ENCODE results near the gene NTN5.
"Not testable (repeated sequence)": the region's sequence is repeated elsewhere in the genome, so short reads cannot be mapped to it uniquely, and the experiment has no call there.

Gene NTN5

GRCh38 chr19:48672994-48673393 is at the start of gene NTN5:
NTN5 (minus strand) TSS chr19:48673017; CDS start chr19:48670986, 2,031 bp downstream.
- DNase-seq (ENCODE audit: insufficient read length, low spot score) (no peak), FAIRE-seq (no peak)

- FAIRE-seq, result no peak
Observed at GRCh38 chr19:48722196-48722708, 49.4 kb upstream of the NTN5 start.

GRCh38 chr19:48720613-48721296 is 47.9 kb upstream of the NTN5 start:
- FAIRE-seq (peak; percentile 95), DNase-seq (ENCODE audit: insufficient read length, low spot score) (peak; percentile 98)

More at GRCh38 chr19:48722196-48722708, 49.4 kb upstream of the NTN5 start:
- no peak for DNase-seq (ENCODE audit: insufficient read length, low spot score)

GRCh38 chr19:48720251-48720612 is 47.4 kb upstream of the NTN5 start:
- no peak for DNase-seq (ENCODE audit: insufficient read length, low spot score)
- FAIRE-seq, result no peak

GRCh38 chr19:48719263-48720171 is 46.7 kb upstream of the NTN5 start, which contains the start of gene MAMSTR:
MAMSTR (minus strand) TSS chr19:48719725; CDS start chr19:48719031, 694 bp downstream.
- no peak for DNase-seq (ENCODE audit: insufficient read length, low spot score)
- FAIRE-seq, result no peak

GRCh38 chr19:48718711-48719231 is 46.0 kb upstream of the NTN5 start:
- DNase-seq (ENCODE audit: insufficient read length, low spot score), result no peak
- FAIRE-seq, result no peak

- not testable (repeated sequence) for DNase-seq (ENCODE audit: insufficient read length, low spot score); FAIRE-seq
Observed at GRCh38 chr19:48718106-48718505, 45.3 kb upstream of the NTN5 start.

- DNase-seq (ENCODE audit: insufficient read length, low spot score) (peak; percentile 61), FAIRE-seq (peak; percentile 69)
Observed at GRCh38 chr19:48716562-48717291, 43.9 kb upstream of the NTN5 start.

- DNase-seq (ENCODE audit: insufficient read length, low spot score) (no peak), FAIRE-seq (no peak)
Observed at GRCh38 chr19:48715681-48716171, 42.9 kb upstream of the NTN5 start.

- DNase-seq (ENCODE audit: insufficient read length, low spot score), result no peak
- no peak for FAIRE-seq
Observed at GRCh38 chr19:48714759-48715675, 42.2 kb upstream of the NTN5 start.

GRCh38 chr19:48713864-48714755 is 41.3 kb upstream of the NTN5 start:
- FAIRE-seq, result peak; percentile 98
- DNase-seq (ENCODE audit: insufficient read length, low spot score), result peak; percentile 99

- FAIRE-seq (no peak), DNase-seq (ENCODE audit: insufficient read length, low spot score) (peak; percentile 37)
Observed at GRCh38 chr19:48713041-48713863, 40.4 kb upstream of the NTN5 start.

GRCh38 chr19:48711106-48711662 is 38.4 kb upstream of the NTN5 start:
- no peak for DNase-seq (ENCODE audit: insufficient read length, low spot score)
- peak; percentile 9 for FAIRE-seq

GRCh38 chr19:48708471-48708870 is 35.7 kb upstream of the NTN5 start:
- no peak for DNase-seq (ENCODE audit: insufficient read length, low spot score)
- no peak for FAIRE-seq

- DNase-seq (ENCODE audit: insufficient read length, low spot score) (no peak), FAIRE-seq (no peak)
Observed at GRCh38 chr19:48705431-48705830, 32.6 kb upstream of the NTN5 start.

GRCh38 chr19:48703316-48703715 is 30.5 kb upstream of the NTN5 start:
- DNase-seq (ENCODE audit: insufficient read length, low spot score), result no peak
- no peak for FAIRE-seq

GRCh38 chr19:48702701-48703100 is 29.9 kb upstream of the NTN5 start:
- DNase-seq (ENCODE audit: insufficient read length, low spot score), result no peak
- no peak for FAIRE-seq

Measured in HTR-8/SVneo (cell line).